Bronchial epithelial cell (primary cell): ENCODE measurements around the gene PER3. TPM values are rescaled to one million over a fixed set of nuclear protein-coding genes. Genes with fewer than 3 reads are reported as not detected.

Experiments
- DNase-seq: peaks from one replicate; pipeline ENCODE4 v3.0.0-alpha.2; 2010; ENCODE audit warnings: low read depth
- FAIRE-seq: peaks from 2 replicates; lab custom pipeline; 2011; peaks lifted over from hg19 to GRCh38; lab: Jason Lieb, UNC
- H3K27me3 ChIP-seq: 2 replicates; pipeline ENCODE4 v1.5.1; 2011; ENCODE audit warnings: low read length; ENCODE audit not compliant: control insufficient read depth, insufficient read depth
- H3K36me3 ChIP-seq: 2 replicates; pipeline ENCODE4 v1.5.1; 2011; ENCODE audit warnings: low read length; ENCODE audit not compliant: control insufficient read depth, insufficient read depth
- H3K4me3 ChIP-seq: 2 replicates; pipeline ENCODE4 v1.5.1; 2011; ENCODE audit warnings: mild to moderate bottlenecking, low read depth, low read length, control low read depth
- CTCF ChIP-seq: IDR thresholded peaks from 2 replicates; pipeline ENCODE4 v1.5.1; 2011; ENCODE audit warnings: mild to moderate bottlenecking, moderate library complexity, low read length, control low read depth, inconsistent platforms; ENCODE audit not compliant: insufficient read depth, severe bottlenecking
- total RNA-seq: library from RNA; depleted of rRNA; stranded (reverse); fragments of >200 nt; gene quantifications from 2 replicates; pipeline ENCODE4 v1.2.1, GENCODE V29; 2014

The PER3 gene
- total RNA-seq, 1 donor from 2014 or later: 4.5 TPM

DNA sequence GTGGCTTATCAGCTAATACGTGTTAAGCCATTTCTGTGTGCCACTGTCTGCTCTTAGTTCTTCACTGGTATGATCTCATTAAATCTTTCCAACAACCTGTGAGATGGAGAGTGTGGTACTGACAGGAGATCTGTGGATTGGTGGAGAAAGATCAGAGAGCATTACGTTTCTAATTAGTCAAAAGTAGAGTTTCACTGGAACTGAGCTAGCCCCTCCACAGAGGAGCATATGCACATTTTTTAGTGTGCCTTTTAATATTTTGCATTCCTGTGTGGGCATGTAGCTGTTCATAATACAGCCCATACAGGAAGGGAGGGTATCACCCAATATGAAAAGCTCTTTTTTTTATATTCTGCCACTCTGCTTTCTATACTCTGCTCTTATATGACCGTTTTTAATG is 37.2 kb downstream of the PER3 start:
- no peaks in the 10 kb centered on the region for H3K27me3 ChIP-seq
- H3K4me3 ChIP-seq: no peak overlapping the region
- FAIRE-seq (no peak), DNase-seq (no peak)
- no peak for TF ChIP-seq CTCF
- H3K36me3 ChIP-seq: peaks cover 4% of the 10 kb centered on the region

- no peak for DNase-seq
- Histone ChIP-seq H3K36me3 (peaks cover 3% of the 10 kb centered on the region), H3K27me3 (no peaks in the 10 kb centered on the region), H3K4me3 (no peak overlapping the region)
- FAIRE-seq: no peak
- no peak for TF ChIP-seq CTCF
Measured at GRCh38 chr1:7824701-7825100, 40.6 kb downstream of the PER3 start.

DNA sequence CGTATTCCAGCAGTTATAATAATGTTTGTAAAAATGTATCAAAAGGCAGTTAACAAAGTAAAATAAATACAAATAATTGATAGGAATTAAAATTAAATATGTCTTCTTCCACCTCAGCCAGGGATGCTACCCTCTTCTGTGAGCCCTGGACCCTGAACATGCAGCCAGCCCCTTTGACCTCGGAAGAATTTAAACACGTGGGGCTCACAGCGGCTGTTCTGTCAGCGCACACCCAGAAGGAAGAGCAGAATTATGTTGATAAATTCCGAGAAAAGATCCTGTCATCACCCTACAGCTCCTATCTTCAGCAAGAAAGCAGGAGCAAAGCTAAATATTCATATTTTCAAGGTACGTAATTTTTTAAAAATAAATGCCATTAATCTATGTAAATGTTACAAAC is 42.3 kb downstream of the PER3 start:
- Histone ChIP-seq H3K4me3 (no peak overlapping the region), H3K36me3 (no peaks in the 10 kb centered on the region)
- FAIRE-seq: no peak

DNA sequence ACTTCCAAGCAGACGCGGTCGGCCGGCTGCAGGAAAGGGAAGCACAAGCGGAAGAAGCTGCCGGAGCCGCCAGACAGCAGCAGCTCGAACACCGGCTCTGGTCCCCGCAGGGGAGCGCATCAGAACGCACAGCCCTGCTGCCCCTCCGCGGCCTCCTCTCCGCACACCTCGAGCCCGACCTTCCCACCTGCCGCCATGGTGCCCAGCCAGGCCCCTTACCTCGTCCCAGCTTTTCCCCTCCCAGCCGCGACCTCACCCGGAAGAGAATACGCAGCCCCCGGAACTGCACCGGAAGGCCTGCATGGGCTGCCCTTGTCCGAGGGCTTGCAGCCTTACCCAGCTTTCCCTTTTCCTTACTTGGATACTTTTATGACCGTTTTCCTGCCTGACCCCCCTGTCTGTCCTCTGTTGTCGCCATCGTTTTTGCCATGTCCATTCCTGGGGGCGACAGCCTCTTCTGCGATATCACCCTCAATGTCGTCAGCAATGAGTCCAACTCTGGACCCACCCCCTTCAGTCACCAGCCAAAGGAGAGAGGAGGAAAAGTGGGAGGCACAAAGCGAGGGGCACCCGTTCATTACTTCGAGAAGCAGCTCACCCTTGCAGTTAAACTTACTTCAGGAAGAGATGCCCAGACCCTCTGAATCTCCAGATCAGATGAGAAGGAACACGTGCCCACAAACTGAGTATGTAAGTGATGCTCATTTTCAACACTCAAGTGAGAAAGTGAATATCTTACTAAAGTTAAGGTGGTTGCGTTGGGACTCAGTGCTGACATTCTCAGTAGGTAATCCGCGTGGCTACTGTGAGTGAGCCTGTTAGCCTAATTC is 43.2 kb downstream of the PER3 start:
- H3K27me3 ChIP-seq: no peaks in the 10 kb centered on the region
- peak; percentile 1 for DNase-seq
- FAIRE-seq: peak; percentile 36
- TF ChIP-seq CTCF: no peak
- peak overlapping the region; percentile 26 for H3K4me3 ChIP-seq
- no peaks in the 10 kb centered on the region for H3K36me3 ChIP-seq

More for the DNA sequence above, 42.3 kb downstream of the PER3 start:
- H3K27me3 ChIP-seq: no peaks in the 10 kb centered on the region
- no peak for TF ChIP-seq CTCF
- DNase-seq: no peak

DNA sequence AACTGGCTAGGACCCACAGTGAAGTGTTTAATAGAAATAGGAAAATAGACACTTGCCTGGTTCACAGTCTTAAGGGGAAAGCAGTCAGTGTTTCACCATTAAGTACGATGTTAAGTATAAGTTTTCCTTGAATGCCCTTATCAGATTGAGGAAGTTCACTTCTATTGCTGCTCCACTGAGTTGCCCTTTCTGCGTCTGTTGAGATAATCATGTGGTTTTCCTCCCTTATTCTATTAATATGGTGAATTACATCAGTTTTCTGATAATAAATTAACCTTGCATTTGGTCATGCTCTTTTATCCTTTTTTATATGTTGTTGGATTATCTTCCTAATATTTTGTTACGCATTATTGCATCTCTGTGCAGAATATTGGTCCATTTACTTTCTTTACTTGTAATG is 47.4 kb downstream of the PER3 start:
- Histone ChIP-seq H3K4me3 (no peak overlapping the region), H3K27me3 (no peaks in the 10 kb centered on the region), H3K36me3 (no peaks in the 10 kb centered on the region)
- DNase-seq (no peak), FAIRE-seq (no peak)
- TF ChIP-seq CTCF: no peak
